ENCODE data around the gene SLC9B2.
"Not testable (repeated sequence)": the region's sequence is repeated elsewhere in the genome, so short reads cannot be mapped to it uniquely, and the experiment has no call there.

DNA sequence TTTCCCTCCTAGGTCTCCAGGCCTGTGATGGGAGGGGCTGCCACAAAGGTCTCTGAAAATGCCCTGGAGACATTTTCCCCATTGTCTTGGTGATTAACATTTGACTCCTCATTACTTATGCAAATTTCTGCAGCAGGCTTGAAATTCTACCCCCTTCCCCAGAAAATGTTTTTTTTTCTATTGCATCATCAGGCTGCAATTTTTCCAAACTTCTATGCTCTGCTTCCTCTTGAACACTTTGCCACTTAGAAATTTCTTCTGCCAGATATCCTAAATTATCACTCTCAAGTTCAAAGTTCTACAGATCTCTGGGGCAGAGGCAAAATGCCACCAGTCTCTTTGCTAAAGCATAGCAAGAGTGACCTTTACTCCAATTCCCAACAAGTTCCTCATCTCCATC lies 82.6 kb downstream of the SLC9B2 start:
- not testable (repeated sequence) for TF ChIP-seq POLR2A (IDR thresholded peaks at IDR 0.05; ENCODE audit: low read depth, low read length); POLR2AphosphoS5 (IDR thresholded peaks at IDR 0.05; ENCODE audit: low read depth, low read length); TAF1 (IDR thresholded peaks at IDR 0.05; ENCODE audit: borderline replicate concordance, low read depth, low read length)

Measured in GM12892 (cell line).